Bone marrow (tissue), 2 donors: Measurements from ENCODE around the gene GPANK1.

Source experiments
- DNase-seq, 2 donors: peaks; one replicate each; lab custom pipeline; 2025; lab: John Stamatoyannopoulos, UW

Gene GPANK1

GRCh38 chr6:31662124-31662723 lies 2.6 kb downstream of the GPANK1 start:
- DNase-seq: no peak

- no peak for DNase-seq
These were observed 3.3 kb downstream of the GPANK1 start for GRCh38 chr6:31661262-31662123.

- DNase-seq: peak; percentile 14 to 40
These were observed 4.2 kb downstream of the GPANK1 start, which contains the start of gene C6orf47 for GRCh38 chr6:31660381-31661261. TSS of gene C6orf47 (minus strand) at chr6:31660778. CDS start at chr6:31659947, 831 bp downstream.

- DNase-seq: no peak
These were observed 5.0 kb downstream of the GPANK1 start for GRCh38 chr6:31659649-31660380.

GRCh38 chr6:31658983-31659648 lies 5.7 kb downstream of the GPANK1 start:
- no peak for DNase-seq

GRCh38 chr6:31658158-31658688 lies 6.6 kb downstream of the GPANK1 start:
- no peak for DNase-seq

- DNase-seq: no peak
These were observed 7.2 kb downstream of the GPANK1 start for GRCh38 chr6:31657406-31658157.

GRCh38 chr6:31655349-31656237 lies 9.2 kb downstream of the GPANK1 start, which contains the start of gene APOM:
TSS of gene APOM (plus strand) at chr6:31655894. CDS start at chr6:31655967, 73 bp downstream.
- no peak for DNase-seq

- DNase-seq: no peak
These were observed 10.0 kb downstream of the GPANK1 start for GRCh38 chr6:31654574-31655348.

- peak in 1 of 2 donors; percentile 97 for DNase-seq
These were observed 11.7 kb downstream of the GPANK1 start for GRCh38 chr6:31652925-31653724.

GRCh38 chr6:31651602-31652191 lies 13.1 kb downstream of the GPANK1 start:
- peak in 1 of 2 donors; percentile 77 for DNase-seq

GRCh38 chr6:31645325-31645724 lies 19.5 kb downstream of the GPANK1 start:
- no peak for DNase-seq

GRCh38 chr6:31643818-31644454 lies 20.9 kb downstream of the GPANK1 start:
- DNase-seq: no peak

- DNase-seq: no peak
These were observed 21.8 kb downstream of the GPANK1 start for GRCh38 chr6:31642798-31643570.

GRCh38 chr6:31641370-31641769 lies 23.4 kb downstream of the GPANK1 start:
- no peak for DNase-seq

- DNase-seq: no peak
These were observed 24.2 kb downstream of the GPANK1 start for GRCh38 chr6:31640612-31641011.
